AG09309 (cell line): ENCODE results near the gene HECTD4.
"Not testable (repeated sequence)": the region's sequence is repeated elsewhere in the genome, so short reads cannot be mapped to it uniquely, and the experiment has no call there.

ENCODE experiments used
- DNase-seq: peaks from one replicate; pipeline ENCODE4 v3.0.0-alpha.2; 2010; ENCODE audit warnings: low read depth
- H3K4me3 ChIP-seq: 2 replicates; pipeline ENCODE4 v1.5.1; 2011; ENCODE audit warnings: mild to moderate bottlenecking, low read depth, low read length, moderate library complexity; ENCODE audit not compliant: control insufficient read depth
- CTCF ChIP-seq: IDR thresholded peaks from 2 replicates; pipeline ENCODE4 v1.5.1; 2011; ENCODE audit warnings: mild to moderate bottlenecking, low read depth, low read length, inconsistent platforms; ENCODE audit not compliant: insufficient read depth, control insufficient read depth; ENCODE audit errors: missing control alignments

The HECTD4 gene

GRCh38 chr12:112226768-112227167 lies 155.5 kb downstream of the HECTD4 start:
- no peak overlapping the region for H3K4me3 ChIP-seq
- TF ChIP-seq CTCF: no peak
- DNase-seq: no peak

- not testable (repeated sequence) for DNase-seq, H3K4me3 ChIP-seq
Observed at GRCh38 chr12:112220628-112221027, 161.6 kb downstream of the HECTD4 start.

DNA sequence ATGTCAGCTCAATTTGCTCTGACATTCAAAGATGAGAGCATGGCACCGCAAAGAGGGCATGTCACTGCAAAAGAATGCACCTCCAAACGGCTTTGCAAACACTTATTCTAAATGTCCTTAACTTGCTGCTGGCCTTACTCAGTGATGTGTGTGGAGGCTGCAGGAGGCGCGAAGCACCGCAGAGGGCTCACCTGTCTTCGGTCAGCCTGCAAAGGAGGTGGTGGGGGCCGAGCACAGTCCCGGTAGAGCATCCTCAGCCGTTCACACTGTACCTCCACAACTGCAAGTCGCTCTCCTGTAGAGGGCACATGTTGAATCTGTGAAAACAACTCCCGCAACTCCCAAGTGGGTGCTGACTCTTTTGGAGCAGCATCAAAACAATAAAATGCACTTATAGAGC lies 163.0 kb downstream of the HECTD4 start:
- no peak for TF ChIP-seq CTCF
- H3K4me3 ChIP-seq: no peak overlapping the region
- DNase-seq: no peak

GRCh38 chr12:112218150-112218549 lies 164.1 kb downstream of the HECTD4 start:
- no peak overlapping the region for H3K4me3 ChIP-seq
- TF ChIP-seq CTCF: no peak
- no peak for DNase-seq

DNA sequence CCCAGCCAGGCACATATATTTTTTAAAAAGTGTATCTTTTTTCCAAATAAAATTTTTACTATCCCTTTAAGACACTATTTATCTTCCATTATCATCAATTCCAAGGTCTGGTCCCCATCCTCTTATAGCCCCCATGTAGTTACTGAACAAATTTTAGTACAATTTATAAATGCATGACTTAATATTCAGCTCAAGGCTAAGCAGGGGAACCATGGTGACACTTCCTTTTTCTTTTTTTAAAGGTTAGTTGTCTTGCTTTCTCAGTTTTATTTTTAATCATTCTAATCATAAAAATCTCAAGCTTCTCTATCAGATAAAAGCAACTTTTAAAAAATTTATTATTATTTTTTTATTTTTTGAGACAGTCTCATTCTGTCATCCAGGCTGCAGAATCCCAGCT lies 164.6 kb downstream of the HECTD4 start:
- no peak overlapping the region for H3K4me3 ChIP-seq
- no peak for DNase-seq
- TF ChIP-seq CTCF: no peak

- no peak overlapping the region for H3K4me3 ChIP-seq
- no peak for DNase-seq
- TF ChIP-seq CTCF: no peak
Observed at GRCh38 chr12:112216223-112216622, 166.0 kb downstream of the HECTD4 start.

DNA sequence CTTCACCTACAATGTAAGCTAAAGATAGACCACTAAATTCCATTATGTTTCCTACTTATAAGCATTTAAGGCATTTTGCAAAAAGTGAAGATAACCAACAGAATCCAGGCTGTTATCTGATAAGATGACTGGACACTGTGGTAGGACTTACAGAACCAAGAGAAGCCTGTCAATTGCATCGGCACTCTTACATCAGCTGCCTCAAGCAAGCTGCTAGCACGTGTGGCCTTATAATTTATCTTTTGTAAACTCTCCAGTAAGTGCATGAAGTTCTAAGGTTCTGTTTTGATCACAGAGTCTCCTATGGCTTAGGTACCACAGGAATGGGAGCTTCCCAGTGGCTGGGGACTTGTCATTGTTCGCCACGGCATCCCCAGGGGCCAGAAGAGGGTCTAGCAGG lies 168.2 kb downstream of the HECTD4 start:
- no peak overlapping the region for H3K4me3 ChIP-seq
- peak; percentile 17 for DNase-seq
- no peak for TF ChIP-seq CTCF
